Endometrial microvascular endothelial cells (primary cell): Measurements from ENCODE around the gene PLXNA2. TPM values are rescaled to one million over a fixed set of nuclear protein-coding genes. Genes with fewer than 3 reads are reported as not detected.

Experiments
- in situ Hi-C: cut with HindIII; loops from 2 replicates; pipeline ENCODE4 v1.10.0; 2017; ENCODE audit warnings: low sequenced_read_pairs, low pct_unique_long_range_greater_than_20kb; ENCODE audit errors: inconsistent ontology term
- total RNA-seq: library from RNA; depleted of rRNA; stranded (reverse); fragments of >200 nt; gene quantifications from one replicate; pipeline ENCODE4 v1.2.3, GENCODE V29; 2015; ENCODE audit errors: inconsistent ontology term

PLXNA2 gene
- total RNA-seq, 1 donor from 2014 or later, result 83.1 TPM

DNA sequence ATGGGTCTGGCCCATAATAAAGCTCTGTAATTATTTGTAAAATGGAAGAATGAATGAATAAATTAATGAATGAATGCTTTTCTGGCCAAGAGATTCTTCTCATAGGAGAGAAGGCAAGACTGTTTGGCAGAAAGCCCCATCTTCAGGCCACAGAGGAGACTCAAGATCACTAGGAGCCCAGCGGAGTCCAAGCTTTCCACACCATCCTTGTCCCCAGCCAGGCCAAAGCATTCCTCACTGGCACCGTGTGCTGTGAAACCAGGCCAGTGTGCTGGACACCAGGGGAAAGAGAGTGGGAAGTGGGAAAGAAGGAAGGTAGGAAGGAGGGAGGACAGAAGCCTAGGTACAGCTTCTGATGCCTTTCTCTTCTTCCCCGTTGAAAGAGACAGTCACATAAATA is 86.4 kb downstream of the PLXNA2 start:
- in situ Hi-C loops, result no loop called here

GRCh38 chr1:208156741-208157140 is 87.4 kb downstream of the PLXNA2 start:
- in situ Hi-C loops, result no loop called here

GRCh38 chr1:208156310-208156709 is 87.9 kb downstream of the PLXNA2 start:
- in situ Hi-C loops, result no loop called here

- in situ Hi-C loops, result no loop called here
These were observed 89.2 kb downstream of the PLXNA2 start for GRCh38 chr1:208154679-208155642.

GRCh38 chr1:208154040-208154439 is 90.1 kb downstream of the PLXNA2 start:
- in situ Hi-C loops, result no loop called here

- in situ Hi-C loops, result no loop called here
These were observed 90.8 kb downstream of the PLXNA2 start for GRCh38 chr1:208153386-208153785.

DNA sequence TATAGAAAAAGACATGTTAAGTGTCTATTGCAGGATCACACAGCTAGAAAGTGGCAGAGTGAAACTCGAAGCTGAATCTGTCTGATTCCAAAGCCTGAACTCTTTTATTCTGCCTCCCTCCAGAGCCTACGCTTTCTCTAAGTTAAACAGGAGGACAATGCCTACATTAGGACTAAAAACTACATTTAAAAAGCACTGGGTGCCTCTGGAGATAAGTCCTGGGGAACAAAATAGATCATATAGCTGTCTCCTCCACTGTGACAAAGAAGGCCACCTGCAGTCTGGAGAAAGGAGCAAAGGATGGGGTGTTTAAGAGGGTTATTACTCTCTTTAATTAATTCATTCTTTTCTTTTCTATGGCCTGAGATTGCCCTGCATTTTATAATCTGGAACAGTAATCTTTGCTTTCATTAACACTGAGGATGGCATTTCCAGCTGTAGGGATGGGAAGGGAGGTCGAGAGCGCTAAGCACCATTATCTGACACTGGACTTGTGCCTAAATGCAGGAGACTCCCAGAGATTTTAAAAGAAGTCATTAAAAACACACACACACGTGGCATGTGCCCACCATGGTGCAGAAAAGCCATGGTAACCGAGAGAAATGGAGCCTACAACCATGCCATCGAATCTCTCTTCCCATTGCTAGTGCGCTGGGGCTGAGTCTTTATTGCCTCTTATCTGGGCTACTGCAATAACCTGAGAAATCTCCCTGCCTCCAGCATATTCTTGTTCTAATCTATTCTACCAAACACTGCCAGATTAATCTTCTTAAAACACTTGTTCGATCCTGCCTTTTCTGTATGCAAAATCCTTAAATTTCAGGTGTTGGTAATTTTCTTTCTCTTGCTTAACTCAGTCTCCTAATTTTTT is 92.2 kb downstream of the PLXNA2 start:
- in situ Hi-C loops, result no loop called here

GRCh38 chr1:208150833-208151458 is 93.2 kb downstream of the PLXNA2 start:
- in situ Hi-C loops, result no loop called here

DNA sequence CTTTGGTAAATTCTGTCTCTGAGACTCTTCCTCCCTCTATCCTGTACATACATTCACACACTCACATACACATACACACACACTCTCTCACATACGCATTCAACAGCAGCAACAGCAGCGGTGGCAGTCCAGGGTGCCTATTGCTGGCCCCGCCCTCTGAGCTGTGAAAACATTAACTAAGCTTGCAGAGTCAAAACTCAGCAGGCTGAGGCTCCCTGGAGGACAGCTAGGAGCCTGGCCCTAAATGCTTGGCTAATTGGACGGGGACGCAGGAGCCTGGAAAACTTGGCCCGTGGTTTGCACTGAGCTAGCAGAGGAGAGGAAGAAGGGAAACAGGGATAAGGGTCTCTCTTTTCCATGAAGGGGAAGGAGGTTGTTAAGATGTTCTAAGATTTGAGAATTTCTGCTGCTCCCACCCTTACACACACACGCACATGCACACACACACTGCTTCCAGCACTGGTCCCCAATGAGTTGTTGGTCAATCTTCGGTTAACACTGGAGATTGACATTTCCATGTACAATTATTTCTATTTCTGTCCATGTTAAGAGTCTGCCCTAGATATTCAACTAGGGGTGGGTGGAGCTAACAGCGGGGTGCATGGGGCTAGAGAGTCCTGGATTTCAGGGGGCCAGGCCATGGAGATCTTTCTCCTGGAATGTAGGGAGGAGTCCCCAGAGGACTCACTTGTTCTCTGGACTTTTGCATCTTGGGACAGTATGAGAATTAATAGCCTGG is 94.2 kb downstream of the PLXNA2 start:
- in situ Hi-C loops, result no loop called here

DNA sequence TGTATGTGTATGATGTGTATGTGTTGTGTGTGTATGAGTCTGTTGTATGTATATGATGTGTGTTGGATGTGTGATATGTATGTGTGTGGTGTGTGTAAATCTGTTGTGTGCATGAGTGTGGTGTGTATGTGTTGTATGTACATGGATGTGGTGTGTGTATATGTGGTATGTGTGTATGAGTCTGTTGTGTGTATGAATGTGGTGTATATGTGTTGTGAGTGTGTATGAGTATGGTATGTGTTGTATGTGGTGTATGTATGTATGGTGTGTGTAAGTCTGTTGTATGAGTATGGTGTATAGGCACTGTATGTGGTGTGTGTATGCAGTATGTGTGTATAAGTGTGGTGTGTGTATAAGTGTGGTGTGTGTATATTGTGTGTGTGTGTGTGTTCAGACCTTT is 95.0 kb downstream of the PLXNA2 start:
- in situ Hi-C loops, result no loop called here

DNA sequence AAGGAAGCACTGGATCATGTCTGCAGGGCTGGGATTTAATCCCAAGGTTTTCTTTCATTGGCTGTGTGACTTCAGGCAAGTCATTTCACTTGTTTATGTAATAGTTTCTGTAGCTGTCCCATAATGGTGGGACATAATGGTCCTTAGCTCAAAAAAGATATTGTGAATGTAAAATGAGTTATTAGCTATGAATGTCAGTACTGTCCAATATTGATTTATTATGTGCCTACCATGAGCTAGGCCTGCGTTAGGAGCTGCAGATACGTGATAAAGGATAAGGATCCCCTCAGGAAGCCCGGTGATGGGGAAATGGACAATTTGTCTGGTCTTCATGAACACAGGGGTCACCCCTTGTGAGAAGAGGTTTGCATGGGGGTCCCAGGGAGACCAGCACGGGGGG is 95.8 kb downstream of the PLXNA2 start:
- in situ Hi-C loops, result no loop called here

- in situ Hi-C loops, result no loop called here
These were observed 97.5 kb downstream of the PLXNA2 start for GRCh38 chr1:208146650-208147049.

DNA sequence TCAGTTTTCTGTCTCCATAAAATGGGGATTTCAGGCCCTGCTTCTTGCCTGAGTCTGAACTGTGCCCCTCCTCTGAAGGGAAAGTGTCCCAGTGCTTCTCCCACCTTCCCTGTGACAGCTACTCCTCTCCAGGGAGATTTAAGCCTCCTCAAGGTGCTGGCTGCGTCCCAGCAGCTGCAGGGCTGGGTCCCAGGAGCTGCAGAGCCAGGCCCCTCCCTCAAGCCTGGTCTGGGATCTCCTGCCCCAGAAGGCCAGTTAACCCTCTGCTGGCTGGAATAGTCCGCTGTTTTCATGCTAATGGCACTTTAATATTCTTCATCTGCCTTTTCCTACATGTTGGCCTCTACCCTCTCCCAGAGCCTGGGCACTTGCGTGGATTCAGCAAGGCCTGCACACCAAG is 99.0 kb downstream of the PLXNA2 start:
- in situ Hi-C loops, result no loop called here

DNA sequence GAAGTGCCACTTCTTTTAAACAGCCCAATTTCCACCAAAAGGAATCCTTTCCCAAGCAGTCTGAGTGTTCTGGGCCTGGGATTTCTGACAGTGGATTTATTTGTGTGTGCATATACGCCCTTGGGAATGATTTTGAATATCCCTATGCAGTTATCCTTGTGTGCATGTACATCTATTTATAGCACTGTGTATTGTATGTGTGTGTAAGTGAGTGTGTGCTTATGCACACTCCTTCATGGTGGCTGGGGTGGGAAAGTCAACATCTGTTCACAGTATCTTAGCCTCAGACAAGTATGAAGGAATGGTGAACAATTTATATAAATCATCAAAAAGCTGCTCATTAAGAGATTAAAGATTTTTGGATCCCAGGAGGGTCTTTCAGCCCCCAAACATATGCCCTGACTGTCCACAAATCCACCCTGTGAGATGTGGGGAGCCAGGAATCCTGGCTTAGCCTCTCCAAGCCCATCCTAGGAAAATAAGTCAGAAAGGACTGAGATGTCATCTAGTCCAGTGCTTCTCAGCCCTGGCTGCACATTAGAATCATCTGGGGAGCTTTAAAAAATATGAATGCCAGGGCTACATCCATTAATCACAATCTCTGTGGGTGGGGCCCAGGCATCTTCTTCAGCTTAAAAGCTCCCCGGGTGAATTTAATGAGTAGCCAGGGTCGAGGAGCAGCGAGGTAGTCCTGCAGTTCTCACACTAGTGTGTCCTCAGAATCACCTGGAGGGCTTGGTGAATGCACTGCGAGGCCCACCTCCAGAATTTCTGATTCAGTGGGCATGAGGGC is 101.4 kb downstream of the PLXNA2 start:
- in situ Hi-C loops, result no loop called here

GRCh38 chr1:208141610-208142192 is 102.5 kb downstream of the PLXNA2 start:
- in situ Hi-C loops, result no loop called here

- in situ Hi-C loops, result no loop called here
These were observed 104.6 kb downstream of the PLXNA2 start for GRCh38 chr1:208139434-208140045.

GRCh38 chr1:208137193-208137592 is 107.0 kb downstream of the PLXNA2 start:
- in situ Hi-C loops, result no loop called here
